Dendritic cell treated with granulocyte-macrophage colony-stimulating factor and Interleukin-4, amounts not matched to agents 40 ng/mL and 50 ng/mL, for 4 days (primary cell): Measurements from ENCODE around the gene ADA.
A peak's percentile ranks its signal among the peaks of the same experiment; 100 is the strongest.

Source experiments
- H3K27ac Mint-ChIP-seq: one replicate; pipeline ENCODE4 v1.8.0; 2022; ENCODE audit warnings: mild to moderate bottlenecking, mixed read lengths
- H3K27me3 Mint-ChIP-seq: one replicate; pipeline ENCODE4 v1.8.0; 2022; ENCODE audit warnings: mild to moderate bottlenecking, mixed read lengths
- H3K36me3 Mint-ChIP-seq: one replicate; pipeline ENCODE4 v1.8.0; 2022; ENCODE audit warnings: low read depth, mixed read lengths
- H3K4me1 Mint-ChIP-seq: one replicate; pipeline ENCODE4 v1.8.0; 2022; ENCODE audit warnings: low read depth, mixed read lengths
- H3K4me3 Mint-ChIP-seq: one replicate; pipeline ENCODE4 v1.8.0; 2022; ENCODE audit warnings: mild to moderate bottlenecking, moderate library complexity, mixed read lengths
- H3K9me3 Mint-ChIP-seq: one replicate; pipeline ENCODE4 v1.8.0; 2022; ENCODE audit warnings: mixed read lengths
- intact Hi-C: fragments of 100-400 bp; cut with micrococcal nuclease; formaldehyde crosslinking; loops from one replicate; pipeline ENCODE4 v1.15.0; 2022

Gene ADA

GRCh38 chr20:44646023-44646640 is 5.4 kb downstream of the ADA start:
- H3K4me3 Mint-ChIP-seq, result peak overlapping the region; percentile 11

GRCh38 chr20:44644667-44645131 is 6.8 kb downstream of the ADA start:
- Mint-ChIP-seq H3K9me3 (peaks cover 6% of the 10 kb centered on the region), H3K4me3 (peak overlapping the region; percentile 2), H3K4me1 (peaks cover 85% of the 10 kb centered on the region), H3K27me3 (no peaks in the 10 kb centered on the region), H3K36me3 (peaks cover 8% of the 10 kb centered on the region), H3K27ac (peak overlapping the region; percentile 16)
- intact Hi-C loops, result loop anchor here (10.0 kb wide), 1 partner anchor 430 kb away; the partner anchor contains the start of gene OSER1

More at GRCh38 chr20:44646023-44646640, 5.4 kb downstream of the ADA start:
- Mint-ChIP-seq H3K36me3 (no peaks in the 10 kb centered on the region), H3K27ac (peak overlapping the region; percentile 67), H3K9me3 (no peaks in the 10 kb centered on the region), H3K27me3 (no peaks in the 10 kb centered on the region), H3K4me1 (peaks cover 95% of the 10 kb centered on the region)
- intact Hi-C loops, result loop anchor here (10.0 kb wide), 1 partner anchor 431 kb away; the partner anchor contains the start of gene OSER1

GRCh38 chr20:44644230-44644617 is 7.3 kb downstream of the ADA start:
- no peak overlapping the region for H3K4me3 Mint-ChIP-seq
- peaks cover 6% of the 10 kb centered on the region for H3K9me3 Mint-ChIP-seq
- H3K27me3 Mint-ChIP-seq, result no peaks in the 10 kb centered on the region
- H3K4me1 Mint-ChIP-seq, result peaks cover 81% of the 10 kb centered on the region
- intact Hi-C loops, result loop anchor here (10.0 kb wide), 1 partner anchor 429 kb away; the partner anchor contains the start of gene OSER1
- H3K27ac Mint-ChIP-seq, result peak overlapping the region; percentile 16
- H3K36me3 Mint-ChIP-seq, result peaks cover 8% of the 10 kb centered on the region

GRCh38 chr20:44643596-44644229 is 7.8 kb downstream of the ADA start:
- H3K27me3 Mint-ChIP-seq, result no peaks in the 10 kb centered on the region
- peak overlapping the region; percentile 16 for H3K27ac Mint-ChIP-seq
- H3K4me1 Mint-ChIP-seq, result peaks cover 76% of the 10 kb centered on the region
- peaks cover 8% of the 10 kb centered on the region for H3K36me3 Mint-ChIP-seq
- H3K9me3 Mint-ChIP-seq, result peaks cover 6% of the 10 kb centered on the region
- intact Hi-C loops, result loop anchor here (10.0 kb wide), 1 partner anchor 429 kb away; the partner anchor contains the start of gene OSER1
- no peak overlapping the region for H3K4me3 Mint-ChIP-seq

- Mint-ChIP-seq H3K4me1 (peaks cover 70% of the 10 kb centered on the region), H3K27me3 (no peaks in the 10 kb centered on the region), H3K4me3 (no peak overlapping the region), H3K9me3 (peaks cover 6% of the 10 kb centered on the region), H3K27ac (peak overlapping the region; percentile 75), H3K36me3 (peaks cover 8% of the 10 kb centered on the region)
- intact Hi-C loops, result loop anchor here (10.0 kb wide), 1 partner anchor 428 kb away; the partner anchor contains the start of gene OSER1
These were observed 8.4 kb downstream of the ADA start for GRCh38 chr20:44643154-44643519.

GRCh38 chr20:44642203-44643153 is 9.0 kb downstream of the ADA start:
- Mint-ChIP-seq H3K4me1 (peaks cover 63% of the 10 kb centered on the region), H3K36me3 (peaks cover 8% of the 10 kb centered on the region), H3K9me3 (peaks cover 6% of the 10 kb centered on the region), H3K4me3 (peak overlapping the region; percentile 17), H3K27me3 (no peaks in the 10 kb centered on the region), H3K27ac (peak overlapping the region; percentile 75)
- intact Hi-C loops, result loop anchor here (10.0 kb wide), 1 partner anchor 428 kb away; the partner anchor contains the start of gene OSER1

DNA sequence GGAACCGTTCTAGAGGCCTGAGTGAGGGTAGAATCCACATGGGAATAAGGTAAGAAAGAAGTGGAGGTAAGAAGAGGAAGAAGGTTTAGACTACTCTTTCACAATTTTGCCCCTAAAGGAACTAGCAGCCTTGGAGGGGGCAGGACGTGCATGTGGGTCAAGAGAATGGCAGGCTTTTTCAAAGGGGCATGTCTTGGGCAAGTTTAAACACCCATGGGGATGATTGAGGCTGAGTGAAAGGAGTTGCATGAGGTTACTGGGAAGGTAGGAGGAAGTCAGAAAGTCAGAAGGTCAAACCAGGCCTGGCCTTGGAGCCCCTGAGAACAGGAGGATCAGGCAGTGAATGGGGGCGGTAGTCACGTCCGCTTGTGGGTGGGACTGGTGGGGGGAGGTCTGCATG is 10.2 kb downstream of the ADA start:
- Mint-ChIP-seq H3K27ac (peak overlapping the region; percentile 1), H3K36me3 (peaks cover 8% of the 10 kb centered on the region), H3K27me3 (no peaks in the 10 kb centered on the region), H3K9me3 (peaks cover 6% of the 10 kb centered on the region), H3K4me3 (no peak overlapping the region), H3K4me1 (peaks cover 52% of the 10 kb centered on the region)
- intact Hi-C loops, result loop anchor here (10.0 kb wide), 1 partner anchor 427 kb away; the partner anchor contains the start of gene OSER1

GRCh38 chr20:44640522-44640921 is 11.0 kb downstream of the ADA start:
- no peak overlapping the region for H3K27ac Mint-ChIP-seq
- peaks cover 6% of the 10 kb centered on the region for H3K9me3 Mint-ChIP-seq
- H3K27me3 Mint-ChIP-seq, result no peaks in the 10 kb centered on the region
- H3K4me1 Mint-ChIP-seq, result peaks cover 44% of the 10 kb centered on the region
- peaks cover 14% of the 10 kb centered on the region for H3K36me3 Mint-ChIP-seq
- intact Hi-C loops, result loop anchor here (10.0 kb wide), 1 partner anchor 426 kb away; the partner anchor contains the start of gene OSER1
- H3K4me3 Mint-ChIP-seq, result no peak overlapping the region

- H3K27me3 Mint-ChIP-seq, result no peaks in the 10 kb centered on the region
- intact Hi-C loops, result no loop called here
- H3K9me3 Mint-ChIP-seq, result peaks cover 6% of the 10 kb centered on the region
- H3K36me3 Mint-ChIP-seq, result peaks cover 31% of the 10 kb centered on the region
- no peak overlapping the region for H3K4me3 Mint-ChIP-seq
- H3K4me1 Mint-ChIP-seq, result peaks cover 19% of the 10 kb centered on the region
- no peak overlapping the region for H3K27ac Mint-ChIP-seq
These were observed 13.8 kb downstream of the ADA start for GRCh38 chr20:44637522-44638372.

DNA sequence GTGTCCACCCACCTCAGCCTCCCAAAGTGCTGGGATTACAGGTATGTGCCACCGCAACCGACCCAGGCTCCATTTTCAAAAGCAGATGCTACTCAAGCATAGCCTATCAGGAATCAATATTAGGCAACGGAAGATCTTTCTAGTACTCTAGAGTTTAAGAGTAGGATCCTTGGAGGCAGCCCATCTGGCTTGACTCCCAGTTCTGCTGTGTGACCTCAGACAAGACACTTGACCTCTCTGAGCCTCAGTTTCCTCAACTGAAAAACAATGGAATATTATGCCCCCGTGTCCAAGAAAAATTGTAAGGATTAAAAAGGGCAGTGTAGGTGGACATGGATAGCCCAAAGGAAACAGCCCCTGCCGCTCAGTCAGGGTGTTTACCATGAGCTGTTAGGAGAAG is 14.5 kb downstream of the ADA start:
- H3K4me1 Mint-ChIP-seq, result peaks cover 12% of the 10 kb centered on the region
- no peak overlapping the region for H3K4me3 Mint-ChIP-seq
- H3K9me3 Mint-ChIP-seq, result peaks cover 6% of the 10 kb centered on the region
- intact Hi-C loops, result no loop called here
- no peaks in the 10 kb centered on the region for H3K27me3 Mint-ChIP-seq
- peaks cover 32% of the 10 kb centered on the region for H3K36me3 Mint-ChIP-seq
- H3K27ac Mint-ChIP-seq, result no peak overlapping the region

- Mint-ChIP-seq H3K36me3 (peaks cover 30% of the 10 kb centered on the region), H3K4me3 (no peak overlapping the region), H3K4me1 (peaks cover 2% of the 10 kb centered on the region), H3K27me3 (no peaks in the 10 kb centered on the region), H3K27ac (no peak overlapping the region), H3K9me3 (peaks cover 5% of the 10 kb centered on the region)
- intact Hi-C loops, result no loop called here
These were observed 15.6 kb downstream of the ADA start for GRCh38 chr20:44635877-44636276.

GRCh38 chr20:44633872-44634600 is 17.5 kb downstream of the ADA start:
- intact Hi-C loops, result no loop called here
- no peaks in the 10 kb centered on the region for H3K27me3 Mint-ChIP-seq
- H3K4me3 Mint-ChIP-seq, result no peak overlapping the region
- peaks cover 30% of the 10 kb centered on the region for H3K36me3 Mint-ChIP-seq
- H3K27ac Mint-ChIP-seq, result no peak overlapping the region
- H3K4me1 Mint-ChIP-seq, result no peaks in the 10 kb centered on the region
- no peaks in the 10 kb centered on the region for H3K9me3 Mint-ChIP-seq
